H1 (cell line): Measurements from ENCODE around the gene YAP1. TPM values are rescaled to one million over a fixed set of nuclear protein-coding genes. Genes with fewer than 3 reads are reported as not detected.

Experiments used
- CTCF ChIA-PET: fragments of 300-600 bp; sonication (Branson Sonifier 250); formaldehyde crosslinking; loops from one replicate; lab custom pipeline; 2021; ENCODE audit not compliant: partially characterized antibody; lab: Charles Lee
- POLR2A ChIA-PET: fragments of 300-600 bp; sonication (Branson Sonifier 250); formaldehyde crosslinking; loops from one replicate; lab custom pipeline; 2021; ENCODE audit warnings: inconsistent platforms; ENCODE audit not compliant: partially characterized antibody; lab: Charles Lee
- DNase-seq, 2 experiments: peaks; one replicate each; pipeline versions ENCODE4 v3.0.0 to v3.0.0-alpha.2; 2010 to 2022; ENCODE audit warnings: low spot score in 2 of 2, low read depth in 1 of 2, mixed read lengths in 1 of 2
- FAIRE-seq: peaks from 2 replicates; lab custom pipeline; 2011; peaks lifted over from hg19 to GRCh38; lab: Jason Lieb, UNC
- H2AFZ ChIP-seq: 2 replicates; pipeline ENCODE4 v1.8.1; 2012; ENCODE audit warnings: low read length, inconsistent platforms
- H2AK5ac ChIP-seq: 2 replicates; pipeline ENCODE4 v1.6.1; 2013; ENCODE audit warnings: low read depth, low read length
- H2BK120ac ChIP-seq: replicated peaks from 2 replicates; pipeline ENCODE3; 2013; ENCODE audit warnings: low read depth, low read length, inconsistent platforms
- H2BK12ac ChIP-seq: 2 replicates; pipeline ENCODE4 v1.6.1; 2013; ENCODE audit warnings: low read depth, low read length
- H2BK15ac ChIP-seq: 2 replicates; pipeline ENCODE4 v1.6.1; 2013; ENCODE audit warnings: low read length
- H2BK20ac ChIP-seq: 2 replicates; pipeline ENCODE4 v1.6.1; 2013; ENCODE audit warnings: low read length
- H2BK5ac ChIP-seq: 2 replicates; pipeline ENCODE4 v1.6.1; 2013; ENCODE audit warnings: low read depth, low read length
- H3K14ac ChIP-seq: 2 replicates; pipeline ENCODE4 v1.6.1; 2013; ENCODE audit warnings: inconsistent platforms; ENCODE audit not compliant: insufficient read length
- H3K18ac ChIP-seq: 2 replicates; pipeline ENCODE4 v1.6.1; 2013; ENCODE audit warnings: low read length; ENCODE audit errors: extremely low read depth
- H3K23ac ChIP-seq: 2 replicates; pipeline ENCODE4 v1.6.1; 2013; ENCODE audit warnings: inconsistent platforms; ENCODE audit not compliant: insufficient read length
- H3K23me2 ChIP-seq: 2 replicates; pipeline ENCODE4 v1.6.1; 2013; ENCODE audit warnings: low read depth, low read length
- H3K27ac ChIP-seq: 2 replicates; pipeline ENCODE4 v1.6.1; 2011; ENCODE audit warnings: low read depth, low read length, inconsistent platforms
- H3K27me3 ChIP-seq, 4 experiments: replicated peaks in 1 of 4; 1 replicate in 1 of 4; 2 replicates in 3 of 4; pipeline versions ENCODE4 v1.6.1 to v1.8.1; 2011 to 2013; ENCODE audit warnings: low read length in 3 of 4, mild to moderate bottlenecking in 3 of 4, inconsistent platforms in 2 of 4, mixed read lengths in 2 of 4, moderate library complexity in 1 of 4; ENCODE audit not compliant: control insufficient read depth in 3 of 4, insufficient read depth in 3 of 4; ENCODE audit errors: extremely low read depth in 1 of 4
- H3K36me3 ChIP-seq, 4 experiments: 2 replicates each; pipeline versions ENCODE4 v1.6.1 to v1.8.1; 2011 to 2013; ENCODE audit warnings: mild to moderate bottlenecking in 4 of 4, low read length in 3 of 4, moderate library complexity in 2 of 4, control low read depth in 1 of 4, inconsistent platforms in 1 of 4; ENCODE audit not compliant: insufficient read depth in 4 of 4, control insufficient read depth in 2 of 4
- H3K4ac ChIP-seq: replicated peaks from 2 replicates; pipeline ENCODE3; 2013; ENCODE audit warnings: low read length, low read depth, mixed read lengths, inconsistent platforms; ENCODE audit not compliant: insufficient read length
- H3K4me1 ChIP-seq, 4 experiments: replicated peaks in 1 of 4; 1 replicate in 1 of 4; 2 replicates in 3 of 4; pipeline versions ENCODE4 v1.6.1 to v1.8.1; 2011 to 2013; ENCODE audit warnings: low read length in 3 of 4, inconsistent platforms in 2 of 4, mixed read lengths in 1 of 4; ENCODE audit not compliant: insufficient read depth in 4 of 4, control insufficient read depth in 3 of 4
- H3K4me2 ChIP-seq, 2 experiments: 2 replicates each; pipeline versions ENCODE4 v1.6.1 to v1.8.1; 2011 to 2013; ENCODE audit warnings: low read depth in 2 of 2, low read length in 2 of 2, control low read depth in 1 of 2, inconsistent platforms in 1 of 2, mild to moderate bottlenecking in 1 of 2; ENCODE audit not compliant: insufficient read depth in 1 of 2
- H3K4me3 ChIP-seq, 4 experiments: fragments of 200-600, 300-600 bp in 1 of 4; sonication (generic), shearing (Covaris generic), sonication (Bioruptor Twin) in 1 of 4; 2 replicates each; pipeline versions ENCODE4 v1.5.1 to v1.8.1; 2011 to 2016; ENCODE audit warnings: low read length in 4 of 4, low read depth in 3 of 4, control low read depth in 2 of 4, inconsistent platforms in 2 of 4, mild to moderate bottlenecking in 2 of 4, mixed read lengths in 1 of 4, moderate library complexity in 1 of 4; ENCODE audit not compliant: insufficient read depth in 2 of 4; ENCODE audit errors: extremely low read depth in 1 of 4
- H3K56ac ChIP-seq: replicated peaks from 2 replicates; pipeline ENCODE3; 2013; ENCODE audit warnings: low read depth, mild to moderate bottlenecking, mixed read lengths, low read length, inconsistent platforms; ENCODE audit not compliant: insufficient read length
- H3K79me1 ChIP-seq: 2 replicates; pipeline ENCODE4 v1.6.1; 2013; ENCODE audit warnings: low read depth, low read length, control low read depth
- H3K79me2 ChIP-seq, 2 experiments: 2 replicates each; pipeline versions ENCODE4 v1.6.1 to v1.8.1; 2012 to 2013; ENCODE audit warnings: low read length in 2 of 2, mild to moderate bottlenecking in 2 of 2, inconsistent platforms in 1 of 2; ENCODE audit not compliant: insufficient read depth in 2 of 2, control insufficient read depth in 1 of 2
- H3K9ac ChIP-seq, 4 experiments: replicated peaks in 1 of 4; 1 replicate in 1 of 4; 2 replicates in 3 of 4; pipeline versions ENCODE4 v1.6.1 to v1.8.1; 2011 to 2013; ENCODE audit warnings: low read depth in 3 of 4, low read length in 3 of 4, control low read depth in 2 of 4, mild to moderate bottlenecking in 2 of 4, moderate library complexity in 2 of 4, inconsistent platforms in 1 of 4; ENCODE audit errors: extremely low read depth in 1 of 4
- H3K9me3 ChIP-seq, 2 experiments: 2 replicates each; pipeline versions ENCODE4 v1.6.1 to v1.8.1; 2012 to 2013; ENCODE audit warnings: mild to moderate bottlenecking in 2 of 2, moderate library complexity in 2 of 2, control low read depth in 1 of 2, inconsistent platforms in 1 of 2, low read depth in 1 of 2, low read length in 1 of 2, mixed read lengths in 1 of 2; ENCODE audit not compliant: insufficient read depth in 2 of 2
- H4K20me1 ChIP-seq, 2 experiments: replicated peaks in 1 of 2; 2 replicates each; pipeline versions ENCODE3 to v1.8.1; 2011 to 2013; ENCODE audit warnings: inconsistent platforms in 2 of 2, low read length in 2 of 2, mild to moderate bottlenecking in 1 of 2; ENCODE audit not compliant: insufficient read depth in 2 of 2, control insufficient read depth in 1 of 2
- H4K5ac ChIP-seq: 2 replicates; pipeline ENCODE4 v1.6.1; 2013; ENCODE audit warnings: low read length, low read depth, mixed read lengths, inconsistent platforms; ENCODE audit not compliant: insufficient read length
- H4K8ac ChIP-seq: 2 replicates; pipeline ENCODE4 v1.8.0; 2013; ENCODE audit warnings: mild to moderate bottlenecking, moderate library complexity, low read length, inconsistent platforms; ENCODE audit not compliant: insufficient read depth; ENCODE audit errors: extremely low read depth
- H4K91ac ChIP-seq: replicated peaks from 2 replicates; pipeline ENCODE3; 2013; ENCODE audit warnings: low read length, mixed read lengths, inconsistent platforms; ENCODE audit not compliant: insufficient read length
- CHD2 ChIP-seq: IDR thresholded peaks from 2 replicates; pipeline ENCODE4 v1.6.1; 2012; ENCODE audit warnings: low read length, improper control_type of control experiment
- CTBP2 ChIP-seq: IDR thresholded peaks from 2 replicates; pipeline ENCODE4 v1.7.0; 2011; ENCODE audit warnings: borderline replicate concordance, mild to moderate bottlenecking, moderate library complexity, mixed read lengths, low read length; ENCODE audit not compliant: insufficient read depth, insufficient read length
- FOSL1 ChIP-seq: IDR thresholded peaks from 2 replicates; pipeline ENCODE4 v1.6.1; 2011; ENCODE audit warnings: mild to moderate bottlenecking, low read depth, low read length, moderate library complexity; ENCODE audit not compliant: insufficient read depth
- JUN ChIP-seq: IDR thresholded peaks from 2 replicates; pipeline ENCODE4 v1.6.1; 2011; ENCODE audit warnings: low read depth, mild to moderate bottlenecking, improper control_type of control experiment, low read length
- PHF8 ChIP-seq: fragments of 200-600 bp; sonication (generic); conservative IDR thresholded peaks from 2 replicates; pipeline ENCODE4 v1.7.1; 2012; ENCODE audit warnings: low read depth, mild to moderate bottlenecking, inconsistent platforms, low read length, moderate library complexity
- POLR2A ChIP-seq, 2 experiments: IDR thresholded peaks; 1 replicate in 1 of 2; 2 replicates in 1 of 2; pipeline ENCODE4 v1.6.1; 2011; ENCODE audit warnings: low read depth in 2 of 2, low read length in 2 of 2, mild to moderate bottlenecking in 2 of 2; ENCODE audit errors: control extremely low read depth in 1 of 2
- POU5F1 ChIP-seq: IDR thresholded peaks from 2 replicates; pipeline ENCODE4 v1.6.1; 2011; ENCODE audit warnings: low read depth, mild to moderate bottlenecking, low read length, moderate library complexity
- SIN3A ChIP-seq, 2 experiments: IDR thresholded peaks in 1 of 2; conservative IDR thresholded peaks in 1 of 2; 2 replicates each; pipeline ENCODE4 v1.6.1; 2011 to 2012; ENCODE audit warnings: low read length in 2 of 2, improper control_type of control experiment in 1 of 2, low read depth in 1 of 2, mild to moderate bottlenecking in 1 of 2
- TCF12 ChIP-seq: IDR thresholded peaks from 2 replicates; pipeline ENCODE4 v1.6.1; 2011; ENCODE audit warnings: low read depth, mild to moderate bottlenecking, low read length
- WGBS, 2 experiments: shearing (Covaris generic) in 1 of 2; methylation state at CpG; one replicate each; pipeline versions ENCODE4 v1.1.6 to v1.1.7; 2013 to 2015; ENCODE audit warnings: low lambda C conversion rate in 2 of 2, mixed read lengths in 2 of 2, inconsistent platforms in 1 of 2, low coverage in 1 of 2, missing lambda C conversion rate in 1 of 2; ENCODE audit not compliant: insufficient replicate concordance in 2 of 2, insufficient coverage in 1 of 2, insufficient read length in 1 of 2; ENCODE audit errors: extremely low coverage in 1 of 2, missing lambda C conversion rate in 1 of 2; 5-methylcytosine and 5-hydroxymethylcytosine counted together
- polyA plus RNA-seq, 7 experiments: library from polyadenylated mRNA; depleted of rRNA in 3 of 7; stranded (reverse) in 5 of 7; unstranded in 2 of 7; fragments of >200 nt in 5 of 7; fragments of 200-250 nt in 2 of 7; gene quantifications; 1 replicate in 5 of 7; 2 replicates in 1 of 7; 4 replicates in 1 of 7; pipeline versions ENCODE4 v1.2.1 to v1.2.3, GENCODE V29; 2011 to 2013; ENCODE audit warnings: missing spikeins in 2 of 7, mixed read lengths in 2 of 7
- total RNA-seq: library from RNA; stranded (reverse); fragmentation: NEBNext Ultra II Directional; extraction: Animal tissue kit (Norgen Biotek cat#: 25700); gene quantifications from 2 replicates; pipeline ENCODE4 v1.2.1, GENCODE V29; 2021
- TF ChIP-seq, protein P1 (sequence below), 3 experiments: IDR thresholded peaks; 1 replicate in 2 of 3; 2 replicates in 1 of 3; pipeline versions ENCODE4 v1.5.1 to v1.6.1; 2011; ENCODE audit warnings: low read length in 3 of 3, mild to moderate bottlenecking in 3 of 3, inconsistent platforms in 2 of 3, low read depth in 1 of 3, moderate library complexity in 1 of 3; ENCODE audit not compliant: insufficient read depth in 1 of 3; ENCODE audit errors: control extremely low read depth in 1 of 3

Gene YAP1
- total and polyA plus RNA-seq, 2 of the 8 experiments (the other 6 are each of a cell fraction or from before 2014, with no cell fraction given) = 62.0 to 108 TPM

DNA sequence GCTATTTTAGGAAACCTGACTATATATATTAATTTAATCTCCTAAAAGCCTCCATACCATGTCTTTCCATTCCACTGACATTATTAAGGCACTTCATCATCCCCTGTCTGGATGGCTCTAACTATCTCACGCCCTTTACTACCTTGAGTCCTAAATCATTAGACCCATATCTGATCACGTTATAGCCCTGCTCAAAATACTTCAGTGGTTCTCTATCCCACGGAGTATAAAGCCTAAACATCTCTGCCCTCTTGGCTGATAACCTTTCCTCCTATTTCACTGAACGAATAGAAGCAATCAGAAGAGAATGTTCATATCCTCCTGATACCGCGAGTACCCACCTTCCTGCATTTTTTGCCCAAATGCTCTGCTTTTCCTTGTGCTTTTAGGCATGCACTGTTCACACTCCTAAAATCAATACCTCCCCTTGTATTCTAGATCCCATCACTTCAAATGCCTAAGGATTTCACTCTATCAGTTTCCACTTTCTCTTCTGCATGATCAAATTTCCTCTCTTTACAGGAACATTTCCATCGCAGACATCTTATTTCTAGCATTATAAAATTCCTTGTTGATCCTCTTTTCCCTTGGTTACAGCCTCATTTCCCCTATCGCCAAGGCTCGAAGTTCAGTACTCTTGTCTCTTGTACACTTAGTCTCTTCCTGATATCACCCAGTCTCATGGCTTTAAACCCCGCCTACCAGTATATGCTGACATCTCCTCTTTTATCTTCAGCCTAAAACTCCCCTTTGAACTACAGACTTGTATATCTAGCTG, 162.0 kb downstream of the YAP1 start:
- no peaks in the 10 kb centered on the region; a peak in 1 of 7 replicates for H3K27me3 ChIP-seq
- H4K91ac ChIP-seq = no peak overlapping the region
- H3K4me2 ChIP-seq = no peak overlapping the region
- H3K4ac ChIP-seq = no peak overlapping the region
- no peaks in the 10 kb centered on the region for H3K9me3 ChIP-seq
- no peak overlapping the region for H2BK12ac ChIP-seq
- no peak overlapping the region for H2BK5ac ChIP-seq
- ChIA-PET CTCF (interaction anchor here (1.2 to 1.5 kb wide), 2 partner anchors 16 to 34 kb away, joined by 4 read pairs; no protein-coding TSS in a partner anchor), POLR2A (no interaction called here)
- H2BK15ac ChIP-seq = no peak overlapping the region
- H3K14ac ChIP-seq = no peak overlapping the region
- no peaks in the 10 kb centered on the region for H4K20me1 ChIP-seq
- H3K79me2 ChIP-seq = no peaks in the 10 kb centered on the region
- DNase-seq = no peak
- H3K36me3 ChIP-seq = no peaks in the 10 kb centered on the region
- peaks cover 9% of the 10 kb centered on the region; the same call in 1 of the 2 replicates for H3K23me2 ChIP-seq
- peaks cover 3 to 18% (median 8%) of the 10 kb centered on the region in 4 experiments; a peak in 6 of 7 replicates for H3K4me1 ChIP-seq
- H3K9ac ChIP-seq = no peak overlapping the region
- H3K27ac ChIP-seq = no peak overlapping the region
- no peak overlapping the region for H3K4me3 ChIP-seq
- no peak overlapping the region for H3K18ac ChIP-seq
- no peak overlapping the region for H4K8ac ChIP-seq
- 0 out of 2 replicates have a peak overlapping the region, but pooled peaks have one; percentile 2 for H2AFZ ChIP-seq
- no peak overlapping the region for H3K56ac ChIP-seq
- H3K23ac ChIP-seq = no peak overlapping the region
- no peak overlapping the region for H2AK5ac ChIP-seq
- 88% methylated on average over 10 of the region's 10 CpGs; no CpG with 5 or more reads in 1 of the 2 experiments for WGBS, 2 experiments
- H3K79me1 ChIP-seq = no peaks in the 10 kb centered on the region
- no peak for FAIRE-seq
- no peak overlapping the region for H4K5ac ChIP-seq
- H2BK120ac ChIP-seq = no peak overlapping the region
- H2BK20ac ChIP-seq = no peak overlapping the region
- TF ChIP-seq SIN3A (conservative IDR thresholded peaks at IDR 0.05 in 1 of 2, IDR thresholded peaks at IDR 0.05 in 1 of 2; ENCODE audit: low read depth in 1 of 2, low read length in 2 of 2) (no peak), CHD2 (no peak), PHF8 (no peak), POLR2A (IDR thresholded peaks at IDR 0.05; ENCODE audit: control extremely low read depth in 1 of 2, low read depth in 2 of 2, low read length in 2 of 2) (no peak), FOSL1 (no peak), TCF12 (no peak), CTBP2 (no peak), POU5F1 (no peak), JUN (no peak)
- TF ChIP-seq, protein P1, sequence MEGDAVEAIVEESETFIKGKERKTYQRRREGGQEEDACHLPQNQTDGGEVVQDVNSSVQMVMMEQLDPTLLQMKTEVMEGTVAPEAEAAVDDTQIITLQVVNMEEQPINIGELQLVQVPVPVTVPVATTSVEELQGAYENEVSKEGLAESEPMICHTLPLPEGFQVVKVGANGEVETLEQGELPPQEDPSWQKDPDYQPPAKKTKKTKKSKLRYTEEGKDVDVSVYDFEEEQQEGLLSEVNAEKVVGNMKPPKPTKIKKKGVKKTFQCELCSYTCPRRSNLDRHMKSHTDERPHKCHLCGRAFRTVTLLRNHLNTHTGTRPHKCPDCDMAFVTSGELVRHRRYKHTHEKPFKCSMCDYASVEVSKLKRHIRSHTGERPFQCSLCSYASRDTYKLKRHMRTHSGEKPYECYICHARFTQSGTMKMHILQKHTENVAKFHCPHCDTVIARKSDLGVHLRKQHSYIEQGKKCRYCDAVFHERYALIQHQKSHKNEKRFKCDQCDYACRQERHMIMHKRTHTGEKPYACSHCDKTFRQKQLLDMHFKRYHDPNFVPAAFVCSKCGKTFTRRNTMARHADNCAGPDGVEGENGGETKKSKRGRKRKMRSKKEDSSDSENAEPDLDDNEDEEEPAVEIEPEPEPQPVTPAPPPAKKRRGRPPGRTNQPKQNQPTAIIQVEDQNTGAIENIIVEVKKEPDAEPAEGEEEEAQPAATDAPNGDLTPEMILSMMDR (IDR thresholded peaks at IDR 0.05; ENCODE audit: control extremely low read depth in 1 of 3, insufficient read depth in 1 of 3, low read depth in 1 of 3, low read length in 3 of 3) = no peak
